Spleen (tissue), 7 donors: Measurements from ENCODE around the gene MYO5B.

Experiments
- POLR2AphosphoS5 ChIP-seq, 3 donors: sonication (generic); formaldehyde crosslinking; IDR thresholded peaks; one replicate each; pipeline ENCODE4 v1.5.1; 2017; ENCODE audit warnings: antibody characterized with exemption in 3 of 3
- TF ChIP-seq, protein P1 (sequence below), 11 experiments: fragments of 200-600 bp in 7 of 11; fragments of 450-650 bp in 4 of 11; sonication (generic) in 4 of 11; IDR thresholded peaks in 8 of 11; conservative IDR thresholded peaks in 3 of 11; 1 replicate in 7 of 11; 2 replicates in 4 of 11; pipeline versions ENCODE4 v1.4.0 to v1.8.0; 2016 to 2021; ENCODE audit warnings: antibody characterized with exemption in 11 of 11, inconsistent platforms in 4 of 11, mild to moderate bottlenecking in 1 of 11
- donor health status: DM: no; HTN: no; CAD: no; lungs with moderate emphysema.
- donor health status: DM: no; HTN: no; CAD: no.
- donor health status: DM: no; HTN: no; CAD: no.

DNA sequence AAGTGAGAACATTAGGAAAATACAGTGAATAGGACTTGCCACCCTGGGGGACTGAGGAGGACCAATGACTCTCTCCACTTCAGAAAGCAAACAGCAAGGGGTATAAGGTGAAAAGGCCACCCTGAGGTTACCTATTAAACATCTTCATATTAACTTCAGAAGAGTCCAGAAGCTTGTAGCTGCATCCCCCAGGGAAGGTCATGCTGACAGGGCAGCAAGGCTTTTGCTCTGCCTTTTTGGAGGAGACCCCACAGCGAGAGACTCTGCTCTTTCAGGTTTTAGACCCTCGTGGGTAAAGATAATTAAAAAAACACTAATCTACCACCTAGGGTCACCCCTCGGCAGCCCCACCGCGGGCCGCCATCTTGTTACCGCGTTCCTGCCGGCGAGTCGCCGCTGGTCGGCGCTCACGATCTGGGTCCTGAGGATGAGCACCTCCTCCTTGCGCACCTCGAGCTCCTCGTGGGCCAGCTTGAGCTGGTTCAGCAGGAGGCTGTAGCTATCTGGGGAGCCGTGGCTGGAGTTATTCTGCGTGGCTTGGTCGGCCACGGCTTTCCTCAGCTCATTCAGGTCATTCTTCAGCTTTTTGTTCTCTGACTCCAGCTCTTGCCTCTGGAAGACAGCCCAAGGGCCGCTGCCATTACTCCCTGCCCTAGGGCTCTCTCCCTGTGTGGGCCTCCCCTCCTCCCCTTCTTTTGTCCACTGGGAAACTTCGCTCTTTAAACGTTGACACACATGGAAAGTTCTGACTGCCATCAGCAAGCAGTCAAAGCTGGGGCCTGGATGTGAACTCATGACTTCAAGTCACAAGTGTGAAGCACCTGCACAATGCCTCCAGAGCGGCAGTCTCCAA lies 331.0 kb downstream of the MYO5B start:
- TF ChIP-seq, protein P1, sequence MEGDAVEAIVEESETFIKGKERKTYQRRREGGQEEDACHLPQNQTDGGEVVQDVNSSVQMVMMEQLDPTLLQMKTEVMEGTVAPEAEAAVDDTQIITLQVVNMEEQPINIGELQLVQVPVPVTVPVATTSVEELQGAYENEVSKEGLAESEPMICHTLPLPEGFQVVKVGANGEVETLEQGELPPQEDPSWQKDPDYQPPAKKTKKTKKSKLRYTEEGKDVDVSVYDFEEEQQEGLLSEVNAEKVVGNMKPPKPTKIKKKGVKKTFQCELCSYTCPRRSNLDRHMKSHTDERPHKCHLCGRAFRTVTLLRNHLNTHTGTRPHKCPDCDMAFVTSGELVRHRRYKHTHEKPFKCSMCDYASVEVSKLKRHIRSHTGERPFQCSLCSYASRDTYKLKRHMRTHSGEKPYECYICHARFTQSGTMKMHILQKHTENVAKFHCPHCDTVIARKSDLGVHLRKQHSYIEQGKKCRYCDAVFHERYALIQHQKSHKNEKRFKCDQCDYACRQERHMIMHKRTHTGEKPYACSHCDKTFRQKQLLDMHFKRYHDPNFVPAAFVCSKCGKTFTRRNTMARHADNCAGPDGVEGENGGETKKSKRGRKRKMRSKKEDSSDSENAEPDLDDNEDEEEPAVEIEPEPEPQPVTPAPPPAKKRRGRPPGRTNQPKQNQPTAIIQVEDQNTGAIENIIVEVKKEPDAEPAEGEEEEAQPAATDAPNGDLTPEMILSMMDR (IDR thresholded peaks at IDR 0.05 in 8 of 11, conservative IDR thresholded peaks at IDR 0.05 in 3 of 11), result no peak
- TF ChIP-seq POLR2AphosphoS5 (IDR thresholded peaks at IDR 0.05), result no peak
